Measurements from ENCODE around the gene KBTBD2.
A peak's percentile ranks its signal among the peaks of the same experiment; 100 is the strongest.
"Not testable (repeated sequence)": the region's sequence is repeated elsewhere in the genome, so short reads cannot be mapped to it uniquely, and the experiment has no call there.

Gene KBTBD2

GRCh38 chr7:32900433-32900995, 9.0 kb upstream of the KBTBD2 start:
- no peaks in the 10 kb centered on the region for H3K9me3 ChIP-seq
- peaks cover 0 to 6% of the 10 kb centered on the region in 2 experiments for H3K4me1 ChIP-seq (ENCODE audit: control insufficient read depth in 1 of 2, insufficient read depth in 1 of 2, low read depth in 1 of 2, low read length in 1 of 2)
- H3K27me3 ChIP-seq = no peaks in the 10 kb centered on the region
- no peaks in the 10 kb centered on the region for H3K36me3 ChIP-seq
- H3K4me3 ChIP-seq (ENCODE audit: low read depth in 1 of 2, low read length in 1 of 2) = no peak overlapping the region
- no peak for TF ChIP-seq CTCF (IDR thresholded peaks at IDR 0.05)
- no peak overlapping the region for H3K27ac ChIP-seq

DNA sequence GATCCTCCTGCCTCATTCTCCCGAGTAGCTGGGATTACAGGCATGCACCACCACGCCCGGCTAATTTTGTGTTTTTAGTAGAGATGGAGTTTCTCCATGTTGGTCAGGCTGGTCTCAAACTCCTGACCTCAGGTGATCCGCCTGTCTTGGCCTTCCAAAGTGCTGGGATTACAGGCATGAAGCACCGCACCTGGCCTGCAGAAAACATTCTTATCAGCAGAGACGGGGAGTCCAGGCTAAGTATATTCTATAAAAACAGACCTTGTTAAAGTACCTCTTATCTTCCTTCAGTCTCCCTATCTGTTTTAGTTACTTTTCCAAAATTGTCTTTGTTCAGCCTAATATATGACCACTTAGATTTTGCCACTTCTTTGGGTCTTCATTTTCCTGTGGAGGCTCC, 5.8 kb upstream of the KBTBD2 start:
- not testable (repeated sequence) for H3K9me3 ChIP-seq; H3K27ac ChIP-seq; H3K36me3 ChIP-seq; H3K4me1 ChIP-seq (ENCODE audit: control insufficient read depth in 1 of 2, insufficient read depth in 1 of 2, low read depth in 1 of 2, low read length in 1 of 2); H3K27me3 ChIP-seq; H3K4me3 ChIP-seq (ENCODE audit: low read depth in 1 of 2, low read length in 1 of 2)

DNA sequence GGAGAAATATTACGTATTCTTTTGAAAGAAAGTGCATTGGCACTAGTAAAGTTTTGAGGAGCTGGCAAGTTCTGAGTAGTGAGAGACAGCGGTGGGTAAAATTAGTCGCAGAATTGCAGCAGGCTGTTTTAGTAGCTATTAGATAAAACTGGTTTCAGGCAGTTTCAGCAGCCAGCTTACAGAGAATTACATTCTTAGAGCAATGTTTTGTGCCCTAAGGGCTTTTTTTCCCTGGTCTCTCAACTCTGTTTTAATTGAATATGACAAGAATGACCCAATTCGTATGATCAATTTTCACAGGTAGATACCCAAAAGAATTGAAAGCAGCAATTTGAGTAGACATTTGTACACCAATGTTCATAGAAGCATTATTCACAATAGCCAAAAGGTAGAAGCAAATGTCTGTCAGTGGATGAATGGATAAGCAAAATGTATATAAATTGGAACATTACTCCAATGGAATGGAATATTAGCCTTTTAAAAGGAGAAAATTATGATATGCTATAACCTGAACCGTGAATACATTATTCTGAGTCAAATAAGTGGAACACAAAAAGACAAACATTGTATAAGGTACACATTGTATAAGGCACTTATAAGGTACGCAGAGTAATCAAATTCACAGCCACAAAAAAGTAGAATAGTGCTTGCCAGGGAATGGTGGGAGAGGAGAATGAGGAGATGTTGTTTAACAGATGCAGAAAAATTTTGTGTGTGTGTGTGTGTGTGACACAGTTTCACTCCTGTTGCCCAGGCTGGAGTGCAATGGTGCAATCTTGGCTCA, 5.2 kb upstream of the KBTBD2 start:
- Histone ChIP-seq H3K4me3 (ENCODE audit: low read depth in 1 of 2, low read length in 1 of 2) (no peak overlapping the region), H3K36me3 (no peaks in the 10 kb centered on the region), H3K27me3 (no peaks in the 10 kb centered on the region), H3K27ac (no peak overlapping the region), H3K9me3 (no peaks in the 10 kb centered on the region), H3K4me1 (ENCODE audit: control insufficient read depth in 1 of 2, insufficient read depth in 1 of 2, low read depth in 1 of 2, low read length in 1 of 2) (peaks cover 10% of the 10 kb centered on the region in 2 experiments)
- TF ChIP-seq CTCF (IDR thresholded peaks at IDR 0.05) = no peak

GRCh38 chr7:32894171-32894570, 2.6 kb upstream of the KBTBD2 start:
- Histone ChIP-seq H3K4me3 (ENCODE audit: low read depth in 1 of 2, low read length in 1 of 2) (no peak overlapping the region), H3K4me1 (ENCODE audit: control insufficient read depth in 1 of 2, insufficient read depth in 1 of 2, low read depth in 1 of 2, low read length in 1 of 2) (peaks cover 20 to 26% of the 10 kb centered on the region in 2 experiments), H3K36me3 (no peaks in the 10 kb centered on the region), H3K27me3 (no peaks in the 10 kb centered on the region), H3K9me3 (no peaks in the 10 kb centered on the region), H3K27ac (no peak overlapping the region)
- TF ChIP-seq CTCF (IDR thresholded peaks at IDR 0.05) = no peak

DNA sequence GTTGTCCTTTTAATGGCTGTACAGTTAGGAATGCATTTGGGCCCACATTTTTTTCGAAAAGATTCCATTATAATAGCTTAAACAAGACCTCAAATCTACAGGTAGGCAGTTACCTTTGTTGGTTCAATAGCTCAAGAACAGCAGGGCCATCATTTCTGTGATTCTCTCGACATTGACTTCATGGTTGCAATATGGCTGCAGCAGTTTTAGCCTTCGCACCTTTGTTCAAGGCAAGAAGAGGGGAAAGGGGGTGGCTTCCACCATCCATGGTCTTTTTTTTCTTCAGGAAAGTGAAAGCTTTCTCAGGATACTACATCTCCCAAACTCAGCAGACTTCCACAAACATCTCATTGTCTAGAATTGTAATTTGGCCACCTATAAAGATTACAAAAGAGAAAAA, 2.2 kb upstream of the KBTBD2 start:
- no peaks in the 10 kb centered on the region for H3K27me3 ChIP-seq
- H3K27ac ChIP-seq = no peak overlapping the region
- no peak for TF ChIP-seq CTCF (IDR thresholded peaks at IDR 0.05)
- no peak overlapping the region for H3K4me3 ChIP-seq (ENCODE audit: low read depth in 1 of 2, low read length in 1 of 2)
- no peaks in the 10 kb centered on the region for H3K9me3 ChIP-seq
- H3K4me1 ChIP-seq (ENCODE audit: control insufficient read depth in 1 of 2, insufficient read depth in 1 of 2, low read depth in 1 of 2, low read length in 1 of 2) = peaks cover 25 to 31% of the 10 kb centered on the region in 2 experiments
- H3K36me3 ChIP-seq = no peaks in the 10 kb centered on the region

DNA sequence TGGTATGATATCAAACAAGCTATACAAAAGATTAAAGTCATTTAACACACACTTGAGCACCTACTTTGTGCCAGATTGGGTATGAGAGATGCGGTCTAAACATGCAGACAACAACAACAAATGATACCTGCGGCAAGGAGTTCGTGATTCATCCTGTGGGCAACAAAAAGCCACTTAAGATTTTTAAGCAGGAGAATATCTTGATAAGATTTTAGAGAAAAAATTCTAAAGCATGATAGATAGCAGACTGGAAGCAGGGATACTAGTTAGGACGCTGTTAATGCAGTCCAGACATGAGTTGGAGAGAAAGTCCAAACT, 1.6 kb upstream of the KBTBD2 start:
- peaks cover 30 to 35% of the 10 kb centered on the region in 2 experiments for H3K4me1 ChIP-seq (ENCODE audit: control insufficient read depth in 1 of 2, insufficient read depth in 1 of 2, low read depth in 1 of 2, low read length in 1 of 2)
- H3K9me3 ChIP-seq = no peaks in the 10 kb centered on the region
- peak overlapping the region; percentile 100 for H3K27ac ChIP-seq
- no peak overlapping the region for H3K4me3 ChIP-seq (ENCODE audit: low read depth in 1 of 2, low read length in 1 of 2)
- no peaks in the 10 kb centered on the region for H3K36me3 ChIP-seq
- H3K27me3 ChIP-seq = no peaks in the 10 kb centered on the region
- TF ChIP-seq CTCF (IDR thresholded peaks at IDR 0.05) = no peak

Data from neutrophil (primary cell).